Measurements from ENCODE around the gene GNAT1. TPM values are rescaled to one million over a fixed set of nuclear protein-coding genes. Genes with fewer than 3 reads are reported as not detected.

The GNAT1 gene
- total RNA-seq, 1 donor from 2014 or later, result not detected

- H3K27me3 ChIP-seq (ENCODE audit: control insufficient read depth, insufficient read depth, low read length), result no peaks in the 10 kb centered on the region
- peaks cover 2% of the 10 kb centered on the region for H3K36me3 ChIP-seq (ENCODE audit: control insufficient read depth, insufficient read depth, low read length)
- TF ChIP-seq, protein P1, sequence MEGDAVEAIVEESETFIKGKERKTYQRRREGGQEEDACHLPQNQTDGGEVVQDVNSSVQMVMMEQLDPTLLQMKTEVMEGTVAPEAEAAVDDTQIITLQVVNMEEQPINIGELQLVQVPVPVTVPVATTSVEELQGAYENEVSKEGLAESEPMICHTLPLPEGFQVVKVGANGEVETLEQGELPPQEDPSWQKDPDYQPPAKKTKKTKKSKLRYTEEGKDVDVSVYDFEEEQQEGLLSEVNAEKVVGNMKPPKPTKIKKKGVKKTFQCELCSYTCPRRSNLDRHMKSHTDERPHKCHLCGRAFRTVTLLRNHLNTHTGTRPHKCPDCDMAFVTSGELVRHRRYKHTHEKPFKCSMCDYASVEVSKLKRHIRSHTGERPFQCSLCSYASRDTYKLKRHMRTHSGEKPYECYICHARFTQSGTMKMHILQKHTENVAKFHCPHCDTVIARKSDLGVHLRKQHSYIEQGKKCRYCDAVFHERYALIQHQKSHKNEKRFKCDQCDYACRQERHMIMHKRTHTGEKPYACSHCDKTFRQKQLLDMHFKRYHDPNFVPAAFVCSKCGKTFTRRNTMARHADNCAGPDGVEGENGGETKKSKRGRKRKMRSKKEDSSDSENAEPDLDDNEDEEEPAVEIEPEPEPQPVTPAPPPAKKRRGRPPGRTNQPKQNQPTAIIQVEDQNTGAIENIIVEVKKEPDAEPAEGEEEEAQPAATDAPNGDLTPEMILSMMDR (IDR thresholded peaks at IDR 0.05; ENCODE audit: insufficient read depth, low read length, poor library complexity, severe bottlenecking), result no peak
- DNase-seq (ENCODE audit: low read depth), result no peak
- H3K4me3 ChIP-seq (ENCODE audit: low read depth, low read length), result no peak overlapping the region
Measured at GRCh38 chr3:50171540-50172301, 19.7 kb upstream of the GNAT1 start.

DNA sequence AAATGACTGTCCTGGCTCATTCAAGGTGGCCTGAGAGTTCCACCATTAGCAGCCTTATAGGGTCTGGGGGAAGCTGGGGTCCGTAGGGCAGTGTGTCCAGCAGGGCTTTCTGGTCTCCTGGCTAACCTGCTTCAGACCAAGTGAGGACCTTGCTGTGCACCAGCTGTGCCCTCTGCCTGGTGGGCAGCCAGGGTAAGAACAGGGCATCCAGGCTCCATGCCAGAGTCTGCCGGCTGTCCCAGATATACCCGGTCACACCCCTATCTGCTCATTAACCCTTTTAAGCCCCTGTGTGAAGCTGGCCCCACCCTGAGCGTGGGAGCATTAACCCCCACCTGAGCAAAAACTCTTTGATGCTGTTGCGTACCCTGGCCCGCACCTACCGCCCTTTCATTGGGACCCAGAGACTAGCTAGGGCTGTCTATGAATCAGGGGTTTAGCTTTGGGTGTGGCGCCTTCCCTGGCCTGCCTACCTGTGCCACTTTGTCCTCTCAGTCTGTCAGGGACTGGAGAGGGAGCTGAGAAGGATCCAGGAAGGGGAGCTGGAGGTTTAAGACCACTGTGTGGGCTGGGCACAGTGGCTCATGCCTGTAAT is 18.7 kb upstream of the GNAT1 start:
- DNase-seq (ENCODE audit: low read depth), result no peak
- Histone ChIP-seq H3K36me3 (ENCODE audit: control insufficient read depth, insufficient read depth, low read length) (peaks cover 2% of the 10 kb centered on the region), H3K27me3 (ENCODE audit: control insufficient read depth, insufficient read depth, low read length) (no peaks in the 10 kb centered on the region), H3K4me3 (ENCODE audit: low read depth, low read length) (no peak overlapping the region)
- TF ChIP-seq, protein P1 (IDR thresholded peaks at IDR 0.05; ENCODE audit: insufficient read depth, low read length, poor library complexity, severe bottlenecking), result no peak

GRCh38 chr3:50173685-50174516 is 17.5 kb upstream of the GNAT1 start:
- no peak for DNase-seq (ENCODE audit: low read depth)

DNA sequence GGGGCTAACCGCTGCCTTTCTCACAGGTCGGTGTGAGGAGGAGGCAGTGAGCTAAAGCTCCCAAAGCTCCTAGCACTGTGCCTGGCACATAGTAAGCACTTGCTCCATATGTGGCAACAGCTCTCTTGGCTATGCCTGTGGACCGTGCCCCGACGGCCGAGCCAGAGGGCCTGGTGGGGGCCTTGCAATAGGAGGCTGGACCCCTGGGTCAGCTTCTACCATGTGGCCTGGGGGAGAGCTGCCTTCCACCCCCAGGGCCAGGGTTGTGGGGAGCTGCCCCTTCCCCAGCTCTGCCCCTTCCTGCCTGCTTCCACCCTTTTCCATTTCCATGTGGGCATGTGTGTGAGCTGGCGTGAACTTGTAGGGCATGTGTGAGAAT is 16.9 kb upstream of the GNAT1 start:
- TF ChIP-seq, protein P1 (IDR thresholded peaks at IDR 0.05; ENCODE audit: insufficient read depth, low read length, poor library complexity, severe bottlenecking), result no peak
- DNase-seq (ENCODE audit: low read depth), result no peak
- H3K36me3 ChIP-seq (ENCODE audit: control insufficient read depth, insufficient read depth, low read length), result peaks cover 2% of the 10 kb centered on the region
- no peak overlapping the region for H3K4me3 ChIP-seq (ENCODE audit: low read depth, low read length)
- no peaks in the 10 kb centered on the region for H3K27me3 ChIP-seq (ENCODE audit: control insufficient read depth, insufficient read depth, low read length)

More at GRCh38 chr3:50173685-50174516, 17.5 kb upstream of the GNAT1 start:
- no peak overlapping the region for H3K4me3 ChIP-seq (ENCODE audit: low read depth, low read length)
- peaks cover 2% of the 10 kb centered on the region for H3K36me3 ChIP-seq (ENCODE audit: control insufficient read depth, insufficient read depth, low read length)
- H3K27me3 ChIP-seq (ENCODE audit: control insufficient read depth, insufficient read depth, low read length), result no peaks in the 10 kb centered on the region
- TF ChIP-seq, protein P1 (IDR thresholded peaks at IDR 0.05; ENCODE audit: insufficient read depth, low read length, poor library complexity, severe bottlenecking), result no peak

GRCh38 chr3:50174947-50175524 is 16.4 kb upstream of the GNAT1 start:
- Histone ChIP-seq H3K4me3 (ENCODE audit: low read depth, low read length) (no peak overlapping the region), H3K36me3 (ENCODE audit: control insufficient read depth, insufficient read depth, low read length) (peaks cover 2% of the 10 kb centered on the region), H3K27me3 (ENCODE audit: control insufficient read depth, insufficient read depth, low read length) (no peaks in the 10 kb centered on the region)
- DNase-seq (ENCODE audit: low read depth), result no peak
- TF ChIP-seq, protein P1 (IDR thresholded peaks at IDR 0.05; ENCODE audit: insufficient read depth, low read length, poor library complexity, severe bottlenecking), result no peak

Data from kidney epithelial cell (primary cell).